Endothelial cell of umbilical vein (primary cell): ENCODE data around the gene POU6F2. TPM values are rescaled to one million over a fixed set of nuclear protein-coding genes. Genes with fewer than 3 reads are reported as not detected.

ENCODE experiments used
- BruUV-seq: library from RNA; stranded (reverse); fragments of 400-500 nt; replicated peaks from 2 replicates; lab custom pipeline; 2021; lab: Mats Ljungman, UMichigan
- CTCF ChIA-PET: fragments of 300-600, 350-600 bp; sonication (Branson Sonifier 250); formaldehyde crosslinking; loops from one replicate; lab custom pipeline; 2021; ENCODE audit warnings: antibody characterized with exemption, inconsistent platforms; lab: Charles Lee
- POLR2A ChIA-PET: fragments of 300-600, 350-600 bp; sonication (Branson Sonifier 250); formaldehyde crosslinking; loops from one replicate; lab custom pipeline; 2021; ENCODE audit warnings: antibody characterized with exemption, inconsistent platforms; lab: Charles Lee
- DNase-seq: peaks from one replicate; pipeline ENCODE4 v3.0.0-alpha.2; 2011; ENCODE audit warnings: low read depth, low spot score
- FAIRE-seq: peaks from 2 replicates; lab custom pipeline; 2011; peaks lifted over from hg19 to GRCh38; lab: Jason Lieb, UNC
- H2AFZ ChIP-seq: 2 replicates; pipeline ENCODE4 v1.6.0; 2012; ENCODE audit warnings: low read depth, low read length, control low read depth, inconsistent platforms
- H3K27ac ChIP-seq: 2 replicates; pipeline ENCODE4 v1.5.1; 2011; ENCODE audit warnings: low read depth, mild to moderate bottlenecking, control low read depth, low read length, moderate library complexity; ENCODE audit not compliant: insufficient read depth
- H3K27me3 ChIP-seq, 2 experiments: 2 replicates each; pipeline versions ENCODE4 v1.6.0 to v1.6.1; 2011; ENCODE audit warnings: low read length in 2 of 2, mixed read lengths in 1 of 2; ENCODE audit not compliant: control insufficient read depth in 2 of 2, insufficient read depth in 2 of 2
- H3K36me3 ChIP-seq, 2 experiments: 2 replicates in 1 of 2; 3 replicates in 1 of 2; pipeline ENCODE4 v1.5.1; 2011; ENCODE audit warnings: low read length in 2 of 2, mild to moderate bottlenecking in 1 of 2, moderate library complexity in 1 of 2; ENCODE audit not compliant: control insufficient read depth in 2 of 2, insufficient read depth in 2 of 2; ENCODE audit errors: extremely low read depth in 1 of 2
- H3K4me1 ChIP-seq: 3 replicates; pipeline ENCODE4 v1.5.1; 2011; ENCODE audit warnings: mild to moderate bottlenecking, low read length; ENCODE audit not compliant: control insufficient read depth, insufficient read depth; ENCODE audit errors: extremely low read depth
- H3K4me2 ChIP-seq: 2 replicates; pipeline ENCODE4 v1.6.1; 2011; ENCODE audit warnings: low read length, control low read depth, mixed read lengths; ENCODE audit not compliant: insufficient read depth
- H3K4me3 ChIP-seq, 3 experiments: fragments of 200-600 bp in 1 of 3; sonication (generic), shearing (Covaris generic) in 1 of 3; replicated peaks in 1 of 3; 2 replicates each; pipeline ENCODE4 v1.5.1; 2011 to 2016; ENCODE audit warnings: control low read depth in 3 of 3, low read length in 3 of 3, mild to moderate bottlenecking in 2 of 3, inconsistent platforms in 1 of 3, low read depth in 1 of 3, moderate library complexity in 1 of 3; ENCODE audit not compliant: insufficient read depth in 1 of 3
- H3K79me2 ChIP-seq: 2 replicates; pipeline ENCODE4 v1.6.0; 2012; ENCODE audit warnings: low read length, inconsistent platforms; ENCODE audit not compliant: control insufficient read depth, insufficient read depth
- H3K9ac ChIP-seq: replicated peaks from 2 replicates; pipeline ENCODE3; 2011; ENCODE audit warnings: low read length, control low read depth; ENCODE audit not compliant: insufficient read depth; ENCODE audit errors: extremely low read depth
- H3K9me1 ChIP-seq: replicated peaks from 3 replicates; pipeline ENCODE4 v1.6.0; 2011; ENCODE audit warnings: mild to moderate bottlenecking, low read length; ENCODE audit not compliant: control insufficient read depth, insufficient read depth; ENCODE audit errors: extremely low read depth
- H3K9me3 ChIP-seq: replicated peaks from 2 replicates; pipeline ENCODE4 v1.5.1; 2012; ENCODE audit warnings: low read length, inconsistent platforms; ENCODE audit not compliant: control insufficient read depth, insufficient read depth
- H4K20me1 ChIP-seq: replicated peaks from 2 replicates; pipeline ENCODE3; 2011; ENCODE audit warnings: mild to moderate bottlenecking, low read length; ENCODE audit not compliant: control insufficient read depth, insufficient read depth; ENCODE audit errors: extremely low read depth
- CTCF ChIP-seq, 2 donors: IDR thresholded peaks; 1 replicate in 1 of 2; 2 replicates in 1 of 2; pipeline ENCODE4 v1.5.1; 2011; ENCODE audit warnings: low read length in 2 of 2, mild to moderate bottlenecking in 2 of 2, moderate library complexity in 2 of 2, control low read depth in 1 of 2, inconsistent platforms in 1 of 2, low read depth in 1 of 2; ENCODE audit not compliant: insufficient read depth in 1 of 2; ENCODE audit errors: extremely low read depth in 1 of 2
- EZH2 ChIP-seq: IDR thresholded peaks from 2 replicates; pipeline ENCODE4 v1.6.1; 2012; ENCODE audit warnings: borderline replicate concordance, low read depth, mild to moderate bottlenecking, moderate library complexity, low read length, inconsistent platforms; ENCODE audit not compliant: severe bottlenecking
- GATA2 ChIP-seq: IDR thresholded peaks from 2 replicates; pipeline ENCODE4 v1.7.0; 2011; ENCODE audit warnings: low read depth, mild to moderate bottlenecking, moderate library complexity, mixed read lengths, low read length; ENCODE audit not compliant: insufficient read length, insufficient read depth
- JUN ChIP-seq: IDR thresholded peaks from 2 replicates; pipeline ENCODE4 v1.6.1; 2011; ENCODE audit warnings: borderline replicate concordance, low read depth; ENCODE audit not compliant: insufficient read length, insufficient read depth
- MAX ChIP-seq: IDR thresholded peaks from 2 replicates; pipeline ENCODE4 v1.6.1; 2011; ENCODE audit not compliant: insufficient read depth, insufficient read length
- MYC ChIP-seq: IDR thresholded peaks from one replicate; pipeline ENCODE4 v1.6.1; 2011; ENCODE audit warnings: mild to moderate bottlenecking, low read depth, low read length
- POLR2A ChIP-seq: IDR thresholded peaks from 2 replicates; pipeline ENCODE4 v1.6.1; 2012; ENCODE audit warnings: low read depth, mild to moderate bottlenecking, control low read depth, low read length
- dilution Hi-C: fragments of 300-500 bp; cut with MboI; formaldehyde crosslinking; loops from one replicate; pipeline ENCODE4 v1.15.0; 2019; ENCODE audit warnings: low sequenced_read_pairs; ENCODE audit not compliant: extremely low pct_ligation_motif_present
- intact Hi-C: fragments of 100-400 bp; cut with micrococcal nuclease; formaldehyde crosslinking; loops from one replicate; pipeline ENCODE4 v1.10.0; 2022
- polyA plus RNA-seq, 4 experiments: library from polyadenylated mRNA; depleted of rRNA in 3 of 4; stranded (reverse) in 3 of 4; unstranded in 1 of 4; fragments of >200 nt; gene quantifications; 2 replicates each; pipeline versions ENCODE4 v1.2.1 to v1.2.3, GENCODE V29; 2011 to 2012; ENCODE audit warnings: missing spikeins in 1 of 4
- total RNA-seq: library from RNA; stranded (reverse); gene quantifications from 2 replicates; pipeline ENCODE4 v1.2.3, GENCODE V29; 2021

The POU6F2 gene
- total and polyA plus RNA-seq, 2 donors (not counting 3 experiments of a cell fraction or from before 2014, with no cell fraction given): 0.29 TPM; not detected in 1

GRCh38 chr7:39336442-39336841 is 358.7 kb downstream of the POU6F2 start:
- no peak overlapping the region for H3K9ac ChIP-seq
- CTCF ChIA-PET: no interaction called here
- POLR2A ChIA-PET: no interaction called here
- no peak overlapping the region for H3K4me2 ChIP-seq
- H3K9me3 ChIP-seq: no peaks in the 10 kb centered on the region
- H3K79me2 ChIP-seq: no peaks in the 10 kb centered on the region
- no peaks in the 10 kb centered on the region for H4K20me1 ChIP-seq
- BruUV-seq: no TSS peak
- dilution Hi-C loops: no loop called here
- H3K27me3 ChIP-seq: peaks cover 0 to 3% of the 10 kb centered on the region in 2 experiments
- no peaks in the 10 kb centered on the region for H3K4me1 ChIP-seq
- no peaks in the 10 kb centered on the region for H3K36me3 ChIP-seq
- FAIRE-seq: no peak
- H3K4me3 ChIP-seq: no peak overlapping the region
- H2AFZ ChIP-seq: no peak overlapping the region
- H3K27ac ChIP-seq: no peak overlapping the region
- no peak for DNase-seq
- intact Hi-C loops: loop anchor here (10.0 kb wide), 1 partner anchor 402 kb away; no protein-coding TSS in a partner anchor
- no peaks in the 10 kb centered on the region for H3K9me1 ChIP-seq
- TF ChIP-seq MYC (no peak), POLR2A (no peak)

- no peak for DNase-seq
- Histone ChIP-seq H3K36me3 (no peaks in the 10 kb centered on the region), H3K4me2 (no peak overlapping the region), H3K4me3 (no peak overlapping the region), H3K27ac (no peak overlapping the region), H2AFZ (no peak overlapping the region), H3K27me3 (peaks cover 0 to 3% of the 10 kb centered on the region in 2 experiments), H3K9me3 (no peaks in the 10 kb centered on the region), H3K9ac (no peak overlapping the region), H3K79me2 (no peaks in the 10 kb centered on the region), H4K20me1 (no peaks in the 10 kb centered on the region), H3K4me1 (no peaks in the 10 kb centered on the region), H3K9me1 (no peaks in the 10 kb centered on the region)
- dilution Hi-C loops (no loop called here), intact Hi-C loops (loop anchor here (10.0 kb wide), 1 partner anchor 404 kb away; no protein-coding TSS in a partner anchor)
- no TSS peak for BruUV-seq
- CTCF ChIA-PET: no interaction called here
- no peak for FAIRE-seq
- TF ChIP-seq CTCF (IDR thresholded peaks at IDR 0.05; ENCODE audit: extremely low read depth in 1 of 2, insufficient read depth in 1 of 2, low read depth in 1 of 2, low read length in 2 of 2) (no peak), MYC (no peak), JUN (no peak), POLR2A (no peak), GATA2 (no peak), MAX (no peak), EZH2 (no peak)
- POLR2A ChIA-PET: no interaction called here
Measured at GRCh38 chr7:39338716-39339115, 361.0 kb downstream of the POU6F2 start.
